GM08714 (cell line): ENCODE results near the gene HS2ST1.
"Not testable (repeated sequence)": the region's sequence is repeated elsewhere in the genome, so short reads cannot be mapped to it uniquely, and the experiment has no call there.

Source experiments
- H3K4me3 ChIP-seq: fragments of 200-500 bp; sonication (Bioruptor generic); 2 replicates; pipeline ENCODE4 v1.5.1; 2014; ENCODE audit warnings: mild to moderate bottlenecking, low read length, inconsistent platforms
- ZNF274 ChIP-seq: IDR thresholded peaks from 2 replicates; pipeline ENCODE4 v1.6.1; 2012; ENCODE audit warnings: mild to moderate bottlenecking, low read depth, low read length

Gene HS2ST1

DNA sequence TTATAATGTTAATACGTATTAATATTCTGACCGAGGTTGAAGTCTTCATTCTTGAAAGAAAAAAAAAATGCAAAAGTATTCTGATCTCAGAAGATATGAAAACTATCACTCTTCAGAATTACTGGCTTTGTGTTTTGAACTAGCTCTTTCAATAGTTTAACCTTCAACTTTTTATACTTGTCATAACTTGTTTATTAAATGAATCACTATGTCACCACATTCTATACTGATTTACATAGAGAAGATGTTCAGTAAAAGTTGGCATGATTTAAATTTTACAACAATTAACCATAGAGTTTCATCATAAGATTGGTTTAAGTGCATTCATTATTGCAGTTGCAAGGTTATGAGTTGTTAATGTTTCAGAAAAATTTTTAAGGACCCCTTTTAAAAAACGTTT lies 57.3 kb downstream of the HS2ST1 start:
- no peak for TF ChIP-seq ZNF274
- H3K4me3 ChIP-seq, result no peak overlapping the region

DNA sequence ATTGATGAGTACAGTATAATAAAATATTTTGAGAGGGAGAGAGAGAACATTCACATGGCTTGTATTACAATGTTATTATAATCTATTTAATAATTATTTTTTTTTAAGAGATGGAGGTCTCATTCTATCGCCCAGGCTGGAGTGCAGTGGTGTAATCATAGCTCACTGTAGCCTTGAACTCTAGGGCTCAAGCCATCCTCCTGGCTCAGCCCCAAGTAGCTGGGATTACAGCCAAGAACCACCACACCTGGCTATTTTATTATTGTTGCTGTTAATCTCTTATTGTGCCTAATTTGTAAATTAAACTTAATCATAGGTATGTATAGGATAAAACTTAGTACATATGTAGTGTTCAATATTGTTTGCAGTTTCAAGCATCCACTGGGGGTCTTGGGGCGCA lies 57.8 kb downstream of the HS2ST1 start:
- TF ChIP-seq ZNF274, result no peak
- H3K4me3 ChIP-seq, result no peak overlapping the region

DNA sequence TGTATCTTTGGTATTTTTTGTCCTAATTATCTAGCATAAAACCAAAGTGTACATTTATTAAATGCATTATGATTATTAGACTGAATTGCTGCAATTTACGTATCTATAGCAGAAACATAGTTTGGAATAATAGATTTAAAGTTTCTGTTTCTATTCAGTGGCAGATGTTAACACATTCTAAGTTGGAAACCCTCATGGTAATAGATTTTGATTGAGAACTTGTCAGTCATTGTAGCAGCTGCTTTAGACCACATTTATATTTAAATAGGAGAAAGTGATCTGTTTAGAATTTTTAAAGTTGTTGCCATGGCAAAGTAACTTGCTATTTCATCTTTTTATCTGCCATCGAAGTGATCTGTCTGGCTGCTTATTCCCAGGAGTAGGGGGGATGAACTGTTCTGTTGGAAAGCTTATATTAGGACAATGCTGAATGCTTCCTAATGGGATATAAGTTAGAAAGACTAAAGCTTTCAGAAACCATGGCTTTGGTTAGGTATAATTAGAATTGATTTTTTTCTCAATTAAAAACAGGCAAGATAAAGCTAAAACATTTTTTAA lies 61.6 kb downstream of the HS2ST1 start:
- no peak for TF ChIP-seq ZNF274
- H3K4me3 ChIP-seq, result no peak overlapping the region

DNA sequence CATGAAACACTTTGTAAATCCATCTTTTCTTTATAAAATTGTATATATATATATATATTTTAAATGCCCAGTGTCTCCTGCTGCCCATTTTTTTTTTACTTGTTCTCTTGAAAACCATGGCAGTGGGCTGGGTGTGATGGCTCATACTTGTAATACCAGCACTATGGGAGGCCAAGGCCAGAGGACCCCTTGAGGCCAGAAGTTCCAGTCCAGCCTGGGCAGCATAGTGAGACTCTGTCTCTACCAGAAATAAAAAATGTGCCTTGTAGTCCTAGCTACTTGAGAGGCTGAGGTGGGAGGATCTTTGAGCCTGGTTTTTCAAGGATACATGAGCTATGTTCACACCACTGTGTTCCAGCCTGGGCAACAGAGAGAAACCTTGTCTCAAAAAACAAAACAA lies 62.2 kb downstream of the HS2ST1 start:
- no peak overlapping the region for H3K4me3 ChIP-seq
- no peak for TF ChIP-seq ZNF274

DNA sequence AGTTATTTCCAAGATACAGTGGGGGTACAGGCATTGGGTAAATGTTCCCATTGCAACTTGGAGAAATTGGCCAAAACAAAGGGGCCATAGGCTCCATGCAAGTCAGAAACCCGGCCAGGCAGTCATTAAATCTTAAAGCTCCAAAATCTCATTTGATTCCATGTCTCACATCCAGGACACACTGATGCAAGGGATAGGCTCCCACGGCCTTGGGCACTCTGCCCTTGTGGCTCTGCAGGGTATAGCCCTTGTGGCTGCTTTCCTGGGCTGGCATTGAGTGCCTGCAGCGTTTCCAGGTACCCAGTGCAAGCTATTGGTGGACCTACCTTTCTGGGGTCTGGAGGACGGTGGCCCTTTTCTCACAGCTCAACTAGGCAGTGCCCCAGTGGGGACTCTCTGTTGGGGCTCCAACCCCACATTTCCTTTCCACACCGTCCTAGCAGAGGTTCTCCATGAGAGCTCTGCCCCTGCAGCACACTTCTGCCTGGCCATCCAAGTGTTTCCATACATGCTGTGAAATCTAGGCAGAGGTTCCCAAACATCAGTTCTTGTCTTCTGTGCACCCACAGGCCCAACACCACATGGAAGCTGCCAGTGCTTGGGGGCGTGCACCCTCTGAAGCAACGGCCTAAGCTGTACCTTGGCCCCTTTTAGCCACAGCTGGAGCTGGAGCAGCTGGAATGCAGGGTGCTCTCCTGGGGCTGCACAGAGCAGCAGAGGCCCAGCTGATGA lies 67.2 kb downstream of the HS2ST1 start:
- no peak for TF ChIP-seq ZNF274
- no peak overlapping the region for H3K4me3 ChIP-seq

DNA sequence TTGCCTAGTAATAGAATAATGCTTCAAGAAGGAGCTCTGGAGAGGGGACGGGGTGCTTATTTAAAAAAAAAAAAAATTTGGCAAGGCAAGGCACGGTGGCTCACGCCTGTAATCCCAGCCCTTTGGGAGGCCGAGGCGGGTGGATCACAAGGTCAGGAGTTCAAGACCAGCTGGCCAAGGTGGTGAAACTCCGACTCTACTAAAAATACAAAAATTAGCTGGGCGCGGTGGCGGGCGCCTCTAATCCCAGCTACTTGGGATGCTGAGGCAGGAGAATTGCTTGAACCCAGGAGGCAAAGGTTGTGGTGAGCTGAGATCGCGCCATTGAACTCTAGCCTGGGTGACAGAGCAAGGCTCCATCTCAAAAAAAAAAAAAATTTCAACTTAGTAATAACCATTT lies 69.2 kb downstream of the HS2ST1 start:
- H3K4me3 ChIP-seq, result not testable (repeated sequence)

DNA sequence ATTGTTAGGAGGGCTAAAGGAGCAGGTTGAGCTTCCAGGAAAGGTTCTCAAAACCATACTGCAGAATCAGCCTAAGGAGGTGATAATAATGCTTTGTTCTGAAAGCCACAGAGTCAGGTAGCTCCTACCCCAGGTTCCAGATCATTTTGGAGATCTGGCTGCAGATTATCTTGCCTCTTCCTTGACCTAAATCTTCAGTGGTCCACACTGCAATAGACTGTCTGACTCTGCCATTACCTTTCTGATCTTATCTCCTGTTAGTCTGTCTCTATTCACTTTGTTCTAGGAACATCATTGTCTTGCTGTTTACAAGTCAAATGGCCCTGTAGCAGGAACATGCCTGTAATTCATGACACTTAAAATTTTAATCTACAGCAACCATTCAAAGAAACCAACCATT lies 73.0 kb downstream of the HS2ST1 start:
- no peak overlapping the region for H3K4me3 ChIP-seq
- no peak for TF ChIP-seq ZNF274

DNA sequence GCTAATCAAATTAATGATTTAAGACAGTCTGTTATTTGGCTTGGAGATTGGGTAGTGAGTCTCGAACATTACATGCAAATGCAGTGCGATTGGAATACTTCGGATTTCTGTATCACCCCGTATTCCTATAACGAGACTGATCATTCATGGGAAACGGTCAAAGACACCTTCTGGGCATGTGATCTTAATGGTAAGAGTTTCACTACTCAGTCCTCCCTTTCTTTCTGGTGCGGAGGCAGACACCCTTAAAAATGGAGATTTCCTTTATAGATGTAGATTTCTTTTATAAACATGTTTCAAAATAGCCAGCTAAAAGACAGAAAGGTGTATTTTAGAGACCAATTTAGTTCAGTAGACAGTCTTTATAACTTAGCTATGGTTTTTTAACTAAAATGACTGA lies 74.4 kb downstream of the HS2ST1 start:
- no peak for TF ChIP-seq ZNF274
- H3K4me3 ChIP-seq, result no peak overlapping the region

DNA sequence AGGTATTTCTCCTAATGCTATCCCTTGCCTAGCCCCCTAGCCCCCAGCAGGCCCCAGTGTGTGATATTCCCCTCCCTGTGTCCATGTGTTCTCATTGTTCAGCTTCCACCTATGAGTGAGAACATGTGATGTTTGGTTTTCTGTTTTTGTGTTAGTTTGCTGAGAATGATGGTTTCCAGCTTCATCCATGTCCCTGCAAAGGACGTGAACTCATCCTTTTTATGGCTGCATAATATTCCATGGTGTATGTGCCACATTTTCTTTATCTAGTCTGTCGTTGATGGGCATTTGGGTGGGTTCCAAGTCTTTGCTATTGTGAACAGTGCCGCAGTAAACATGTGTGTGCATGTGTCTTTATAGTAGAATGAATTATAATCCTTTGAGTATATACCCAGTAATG lies 75.3 kb downstream of the HS2ST1 start:
- H3K4me3 ChIP-seq, result not testable (repeated sequence)

DNA sequence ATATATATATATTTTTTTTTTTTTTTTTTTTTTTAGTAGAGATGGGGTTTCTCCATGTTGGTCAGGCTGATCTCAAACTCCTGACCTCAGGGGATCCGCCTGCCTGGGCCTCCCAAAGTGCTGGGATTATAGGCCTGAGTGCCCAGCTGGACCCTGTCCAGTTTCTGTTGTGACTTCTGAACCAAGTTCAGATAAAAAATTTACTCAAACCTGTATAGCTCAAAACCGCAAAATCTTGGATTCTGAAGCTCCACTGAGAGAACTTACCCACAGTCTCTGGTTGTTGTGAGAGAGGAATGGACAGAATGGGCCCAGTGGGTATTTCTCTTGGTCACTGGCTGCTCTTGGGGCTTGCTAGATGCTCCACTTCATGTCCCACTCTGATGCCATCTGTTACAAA lies 76.4 kb downstream of the HS2ST1 start:
- H3K4me3 ChIP-seq, result no peak overlapping the region
- no peak for TF ChIP-seq ZNF274

DNA sequence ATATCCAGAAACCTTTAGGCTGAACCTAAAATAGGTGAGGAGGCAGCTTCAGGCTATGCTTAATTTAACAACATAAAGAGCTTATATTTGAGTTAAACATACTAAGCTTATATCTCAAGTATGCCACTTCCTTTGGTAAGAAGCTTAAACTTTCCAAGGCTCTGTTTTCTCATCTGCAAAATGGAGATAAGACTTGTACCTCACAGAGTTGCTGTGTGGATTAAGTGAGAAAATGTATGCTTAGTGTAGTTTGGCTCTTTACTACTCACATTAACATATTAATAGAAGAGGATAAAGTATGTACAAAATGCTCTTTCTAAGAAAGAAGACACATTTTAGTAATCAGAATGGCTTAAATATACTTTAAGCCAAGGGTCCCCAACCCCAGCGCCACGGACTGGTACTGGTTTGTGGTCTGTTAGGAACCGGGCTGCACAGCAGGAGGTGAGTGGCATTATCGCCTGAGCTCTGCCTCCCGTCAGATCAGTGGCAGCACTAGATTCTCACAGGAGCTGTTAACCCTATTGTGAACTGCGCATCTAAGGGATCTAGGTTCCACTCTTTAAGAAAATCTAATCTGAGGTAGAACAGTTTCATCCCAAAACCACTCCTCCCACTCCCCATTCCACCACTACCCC lies 77.2 kb downstream of the HS2ST1 start:
- TF ChIP-seq ZNF274, result no peak

DNA sequence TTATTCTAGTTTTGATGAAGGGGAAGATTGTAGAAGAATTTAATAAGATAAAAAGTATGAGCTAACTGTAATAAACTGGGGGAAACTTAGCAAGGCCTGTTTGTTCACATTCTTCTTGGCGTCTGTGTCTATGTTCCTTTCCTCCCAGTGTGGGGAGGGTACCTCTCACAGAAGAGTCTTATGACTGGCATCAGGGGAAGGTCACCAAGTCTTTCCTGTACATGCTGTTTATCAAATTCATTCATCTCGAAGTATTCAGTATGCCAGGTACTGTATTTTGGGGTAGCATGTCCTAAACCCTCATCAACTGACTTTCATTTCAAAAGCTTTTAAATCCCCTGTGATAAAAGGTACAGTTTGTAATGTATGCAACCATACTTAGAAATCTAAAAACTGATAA lies 78.4 kb downstream of the HS2ST1 start:
- no peak overlapping the region for H3K4me3 ChIP-seq
- TF ChIP-seq ZNF274, result no peak

More for the DNA sequence above, 77.2 kb downstream of the HS2ST1 start:
- no peak overlapping the region for H3K4me3 ChIP-seq

DNA sequence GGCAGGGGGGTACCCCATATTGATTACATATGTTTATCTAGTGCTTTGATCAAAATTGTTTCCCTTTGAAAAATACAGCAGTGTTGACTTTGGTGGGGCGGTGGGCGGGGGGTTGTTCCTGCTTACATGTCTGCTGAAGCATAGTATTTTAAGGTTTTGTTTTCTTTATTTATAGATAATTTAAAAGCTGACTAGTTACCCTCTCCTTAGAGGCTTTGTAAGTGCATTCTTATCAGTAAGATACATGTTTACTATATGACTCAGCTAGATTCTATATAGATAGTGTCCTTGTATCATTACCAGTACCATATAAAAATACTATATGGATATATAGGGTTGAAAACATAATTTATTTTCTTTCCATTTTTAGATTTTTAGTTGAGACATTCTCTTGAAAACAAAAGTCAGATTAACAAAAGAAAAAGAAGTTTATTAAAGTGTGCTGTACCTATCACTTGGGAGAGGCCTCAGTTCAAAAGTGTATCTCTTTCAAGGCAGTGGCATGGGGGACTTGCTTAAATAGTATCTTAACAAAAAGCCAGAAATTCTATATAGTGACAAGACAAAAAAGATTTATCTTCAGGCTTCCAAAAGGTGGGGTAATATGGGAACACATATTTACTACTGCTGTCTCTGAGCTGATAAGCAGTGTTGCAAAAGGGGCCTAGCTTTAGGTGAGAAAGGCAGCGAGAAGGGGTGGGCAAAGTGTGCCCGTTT lies 79.0 kb downstream of the HS2ST1 start:
- TF ChIP-seq ZNF274, result no peak
- no peak overlapping the region for H3K4me3 ChIP-seq

DNA sequence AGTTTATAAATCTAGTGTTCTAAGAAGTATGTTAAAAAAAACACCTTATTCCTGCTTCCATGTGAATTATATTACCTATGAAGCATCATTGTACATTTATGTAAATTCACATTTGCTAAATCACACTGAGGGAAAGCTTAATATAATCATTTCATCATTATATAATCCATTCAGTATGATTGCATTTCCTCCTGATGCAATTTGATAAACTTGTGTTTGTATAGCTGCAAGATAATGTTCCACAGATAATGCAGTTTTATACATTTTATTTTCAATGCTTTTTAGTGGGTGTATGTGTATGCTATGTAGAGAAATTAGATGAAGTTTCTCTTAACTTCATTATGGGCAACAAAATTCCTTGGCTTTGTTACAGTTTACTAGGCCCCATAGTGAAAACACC lies 79.6 kb downstream of the HS2ST1 start:
- TF ChIP-seq ZNF274, result no peak
- H3K4me3 ChIP-seq, result no peak overlapping the region

DNA sequence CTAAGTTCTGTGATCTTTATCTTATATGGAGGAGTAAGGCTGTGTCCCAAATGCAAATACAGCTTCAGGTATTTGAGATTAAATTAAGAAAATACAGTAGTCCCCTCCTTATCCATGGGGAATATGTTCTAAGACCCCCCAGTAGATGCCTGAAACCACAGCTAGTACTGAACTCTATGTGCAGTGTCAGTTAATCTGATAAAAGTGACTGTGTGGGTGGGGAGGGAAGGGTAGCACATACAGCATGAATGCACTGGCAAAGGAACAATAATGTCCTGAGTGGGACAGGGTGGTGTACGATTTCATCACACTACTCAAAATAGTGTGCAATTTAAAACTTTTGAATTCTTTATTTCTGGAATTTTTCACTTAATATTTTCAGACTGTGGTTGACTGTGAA lies 83.1 kb downstream of the HS2ST1 start:
- TF ChIP-seq ZNF274, result no peak
- no peak overlapping the region for H3K4me3 ChIP-seq

DNA sequence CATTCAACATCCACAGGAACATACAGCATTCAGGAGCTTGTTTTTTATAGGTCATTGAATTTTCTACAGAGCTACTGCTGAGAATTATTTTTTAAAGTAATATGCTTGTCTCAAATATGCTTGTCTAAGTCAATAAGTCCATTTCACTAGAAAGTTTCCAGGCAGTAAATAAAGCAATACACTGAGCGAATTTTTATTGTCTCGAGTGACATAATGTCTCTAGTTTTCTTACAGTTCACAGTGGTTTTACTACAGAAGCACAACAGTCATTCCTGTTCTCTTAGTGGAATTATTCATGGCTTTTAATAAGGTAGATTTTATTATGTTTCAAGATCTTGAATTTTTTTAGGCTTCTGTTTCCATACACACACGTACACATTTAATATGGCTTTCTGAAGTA lies 83.8 kb downstream of the HS2ST1 start:
- TF ChIP-seq ZNF274, result no peak
- H3K4me3 ChIP-seq, result no peak overlapping the region
